HL-60 (cell line): ENCODE results near the gene NUP210.

Source experiments
- DNase-seq, 2 experiments: peaks; one replicate each; pipeline ENCODE4 v3.0.0-alpha.2; 2010 to 2020; ENCODE audit warnings: low read depth in 1 of 2, low spot score in 1 of 2
- H3K27ac ChIP-seq: fragments of 250-450 bp; sonication (Bioruptor Pico); replicated peaks from 2 replicates; pipeline ENCODE4 v1.5.1; 2020; ENCODE audit warnings: mild to moderate bottlenecking, moderate library complexity
- H3K27me3 ChIP-seq: fragments of 250-450 bp; sonication (Bioruptor Pico); 2 replicates; pipeline ENCODE4 v1.5.1; 2021; ENCODE audit warnings: mild to moderate bottlenecking, moderate library complexity; ENCODE audit not compliant: insufficient read depth, poor library complexity, severe bottlenecking
- H3K4me3 ChIP-seq: replicated peaks from 2 replicates; pipeline ENCODE4 v1.5.1; 2011; ENCODE audit warnings: mild to moderate bottlenecking, control low read depth, low read length; ENCODE audit not compliant: insufficient read depth
- GABPA ChIP-seq: IDR thresholded peaks from 2 replicates; pipeline ENCODE4 v1.6.1; 2012; ENCODE audit warnings: low read depth
- POLR2AphosphoS5 ChIP-seq: IDR thresholded peaks from 2 replicates; pipeline ENCODE4 v1.6.1; 2012; ENCODE audit warnings: low read depth
- REST ChIP-seq: IDR thresholded peaks from 2 replicates; pipeline ENCODE4 v1.6.1; 2012; ENCODE audit warnings: low read depth; ENCODE audit not compliant: insufficient replicate concordance
- SPI1 ChIP-seq: IDR thresholded peaks from 2 replicates; pipeline ENCODE4 v1.6.1; 2012; ENCODE audit warnings: low read depth, mild to moderate bottlenecking, borderline replicate concordance
- TF ChIP-seq, protein P1 (sequence below): IDR thresholded peaks from one replicate; pipeline ENCODE4 v1.5.1; 2011; ENCODE audit warnings: low read length, control low read depth, inconsistent platforms; ENCODE audit not compliant: insufficient read depth

Gene NUP210

DNA sequence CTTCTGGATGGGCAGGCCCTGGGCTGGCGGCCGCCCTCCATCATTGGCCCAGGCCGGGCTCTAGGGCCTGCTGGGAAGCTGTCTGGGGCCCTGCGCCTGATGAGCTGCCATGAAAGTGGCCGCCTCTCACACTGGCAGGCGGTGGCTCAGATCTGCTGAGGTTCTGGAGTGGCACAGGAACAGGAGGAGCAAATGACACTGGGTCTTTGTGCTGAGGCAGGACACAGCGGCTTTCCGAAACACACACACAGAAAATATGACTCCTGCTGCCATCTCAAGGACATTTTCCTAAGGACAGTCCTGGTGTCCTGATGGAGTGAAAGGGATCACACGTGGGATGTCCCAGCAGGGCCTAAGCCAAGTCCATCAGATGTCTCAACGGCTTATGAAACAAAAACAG, 103.5 kb downstream of the NUP210 start:
- H3K27ac ChIP-seq: no peak overlapping the region
- H3K27me3 ChIP-seq: no peaks in the 10 kb centered on the region
- TF ChIP-seq REST (no peak), POLR2AphosphoS5 (no peak), SPI1 (no peak), GABPA (no peak)
- TF ChIP-seq, protein P1, sequence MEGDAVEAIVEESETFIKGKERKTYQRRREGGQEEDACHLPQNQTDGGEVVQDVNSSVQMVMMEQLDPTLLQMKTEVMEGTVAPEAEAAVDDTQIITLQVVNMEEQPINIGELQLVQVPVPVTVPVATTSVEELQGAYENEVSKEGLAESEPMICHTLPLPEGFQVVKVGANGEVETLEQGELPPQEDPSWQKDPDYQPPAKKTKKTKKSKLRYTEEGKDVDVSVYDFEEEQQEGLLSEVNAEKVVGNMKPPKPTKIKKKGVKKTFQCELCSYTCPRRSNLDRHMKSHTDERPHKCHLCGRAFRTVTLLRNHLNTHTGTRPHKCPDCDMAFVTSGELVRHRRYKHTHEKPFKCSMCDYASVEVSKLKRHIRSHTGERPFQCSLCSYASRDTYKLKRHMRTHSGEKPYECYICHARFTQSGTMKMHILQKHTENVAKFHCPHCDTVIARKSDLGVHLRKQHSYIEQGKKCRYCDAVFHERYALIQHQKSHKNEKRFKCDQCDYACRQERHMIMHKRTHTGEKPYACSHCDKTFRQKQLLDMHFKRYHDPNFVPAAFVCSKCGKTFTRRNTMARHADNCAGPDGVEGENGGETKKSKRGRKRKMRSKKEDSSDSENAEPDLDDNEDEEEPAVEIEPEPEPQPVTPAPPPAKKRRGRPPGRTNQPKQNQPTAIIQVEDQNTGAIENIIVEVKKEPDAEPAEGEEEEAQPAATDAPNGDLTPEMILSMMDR: no peak
- no peak overlapping the region for H3K4me3 ChIP-seq
- no peak for DNase-seq

DNA sequence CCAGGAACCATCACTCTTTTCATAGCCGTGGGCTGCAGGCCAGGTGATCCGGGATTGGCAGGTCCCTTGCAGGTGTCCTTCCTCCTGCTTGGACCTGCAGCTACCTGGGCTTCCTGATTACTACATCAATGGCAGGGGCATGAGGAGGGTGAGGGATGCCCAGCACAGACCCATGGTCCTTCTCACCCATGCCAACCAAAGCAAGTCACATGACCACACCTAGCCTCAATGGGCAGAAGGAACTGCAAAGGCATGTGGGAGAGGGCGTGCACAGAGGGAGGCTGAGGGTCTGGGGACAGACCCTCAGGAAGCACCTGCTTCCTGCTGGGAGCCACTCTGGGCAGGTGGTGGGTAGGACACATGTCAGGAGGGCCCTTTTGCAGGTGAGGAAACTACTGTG, 105.2 kb downstream of the NUP210 start:
- Histone ChIP-seq H3K27me3 (no peaks in the 10 kb centered on the region), H3K27ac (no peak overlapping the region), H3K4me3 (no peak overlapping the region)
- TF ChIP-seq GABPA (no peak), SPI1 (no peak), REST (no peak), POLR2AphosphoS5 (no peak)
- TF ChIP-seq, protein P1: no peak
- DNase-seq: no peak

- no peak overlapping the region for H3K4me3 ChIP-seq
- TF ChIP-seq SPI1 (no peak), POLR2AphosphoS5 (peak; percentile 15; the same call in 1 of the 2 replicates)
- TF ChIP-seq, protein P1: no peak
- DNase-seq: no peak
Observed at GRCh38 chr3:13313813-13314212, 106.3 kb downstream of the NUP210 start.

DNA sequence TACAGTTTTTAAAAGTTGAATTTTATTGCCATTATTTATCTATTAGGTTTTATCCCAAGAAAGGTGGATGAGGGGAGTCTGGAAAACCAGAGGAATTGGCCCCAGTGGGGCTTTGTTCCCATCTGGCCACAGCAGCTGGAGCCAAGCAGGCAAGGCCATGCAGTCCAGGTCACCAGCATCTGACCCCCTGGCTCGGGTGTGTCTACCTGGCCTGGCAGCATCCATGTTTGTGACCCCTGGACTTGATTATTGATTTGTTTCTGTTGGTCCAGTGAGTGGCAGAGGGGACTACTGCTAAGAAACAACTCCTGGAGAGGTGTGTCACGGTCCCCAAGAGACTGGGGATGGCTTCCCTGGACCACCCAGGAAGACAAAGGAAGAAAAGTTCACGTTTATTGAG, 111.1 kb downstream of the NUP210 start:
- TF ChIP-seq SPI1 (no peak), REST (no peak), GABPA (no peak), POLR2AphosphoS5 (no peak)
- TF ChIP-seq, protein P1: no peak
- H3K27ac ChIP-seq: no peak overlapping the region
- H3K27me3 ChIP-seq: no peaks in the 10 kb centered on the region
- H3K4me3 ChIP-seq: no peak overlapping the region
- DNase-seq: no peak

More at GRCh38 chr3:13313813-13314212, 106.3 kb downstream of the NUP210 start:
- H3K27me3 ChIP-seq: no peaks in the 10 kb centered on the region
- H3K27ac ChIP-seq: no peak overlapping the region
